Measurements from ENCODE around the gene GNB4. TPM values are rescaled to one million over a fixed set of nuclear protein-coding genes. Genes with fewer than 3 reads are reported as not detected.
A peak's percentile ranks its signal among the peaks of the same experiment; 100 is the strongest.

The GNB4 gene
- total RNA-seq, 4 donors from 2014 or later, result 10.4 to 30.3 (median 19.7) TPM

DNA sequence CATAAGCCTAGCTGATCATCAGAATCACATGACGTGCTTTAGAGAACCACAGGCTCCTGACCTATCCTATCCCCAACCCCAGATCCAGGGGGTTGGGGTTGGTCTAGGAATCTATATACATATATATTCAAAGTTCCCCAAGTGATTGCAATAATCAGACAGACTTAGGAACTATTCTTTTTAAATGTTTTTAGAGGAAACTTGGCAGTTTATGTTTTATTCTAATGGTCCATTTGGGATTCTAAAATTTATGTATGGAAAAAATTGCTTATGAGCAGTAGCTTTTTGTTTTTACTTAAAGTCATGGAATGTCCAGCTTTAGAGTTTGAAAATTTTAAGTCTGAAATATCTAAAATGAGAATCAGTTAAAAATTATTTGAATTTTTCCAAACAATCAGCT is 81.6 kb downstream of the GNB4 start:
- DNase-seq, result no peak
- H3K36me3 ChIP-seq, result peaks cover 3 to 93% (median 8%) of the 10 kb centered on the region in 3 donors
- H3K27me3 ChIP-seq, result no peaks in the 10 kb centered on the region
- H3K4me3 ChIP-seq, result no peak overlapping the region
- 95 to 100% methylated on average over 1 of the region's 1 CpG for WGBS, 2 donors
- no peaks in the 10 kb centered on the region for H3K4me1 ChIP-seq
- intact Hi-C loops (cut with DNase I), result no loop called here
- no peak overlapping the region for H3K27ac ChIP-seq
- TF ChIP-seq, protein P1, sequence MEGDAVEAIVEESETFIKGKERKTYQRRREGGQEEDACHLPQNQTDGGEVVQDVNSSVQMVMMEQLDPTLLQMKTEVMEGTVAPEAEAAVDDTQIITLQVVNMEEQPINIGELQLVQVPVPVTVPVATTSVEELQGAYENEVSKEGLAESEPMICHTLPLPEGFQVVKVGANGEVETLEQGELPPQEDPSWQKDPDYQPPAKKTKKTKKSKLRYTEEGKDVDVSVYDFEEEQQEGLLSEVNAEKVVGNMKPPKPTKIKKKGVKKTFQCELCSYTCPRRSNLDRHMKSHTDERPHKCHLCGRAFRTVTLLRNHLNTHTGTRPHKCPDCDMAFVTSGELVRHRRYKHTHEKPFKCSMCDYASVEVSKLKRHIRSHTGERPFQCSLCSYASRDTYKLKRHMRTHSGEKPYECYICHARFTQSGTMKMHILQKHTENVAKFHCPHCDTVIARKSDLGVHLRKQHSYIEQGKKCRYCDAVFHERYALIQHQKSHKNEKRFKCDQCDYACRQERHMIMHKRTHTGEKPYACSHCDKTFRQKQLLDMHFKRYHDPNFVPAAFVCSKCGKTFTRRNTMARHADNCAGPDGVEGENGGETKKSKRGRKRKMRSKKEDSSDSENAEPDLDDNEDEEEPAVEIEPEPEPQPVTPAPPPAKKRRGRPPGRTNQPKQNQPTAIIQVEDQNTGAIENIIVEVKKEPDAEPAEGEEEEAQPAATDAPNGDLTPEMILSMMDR (IDR thresholded peaks at IDR 0.05), result no peak
- TF ChIP-seq POLR2A (IDR thresholded peaks at IDR 0.05), result no peak
- no peaks in the 10 kb centered on the region for H3K9me3 ChIP-seq

DNA sequence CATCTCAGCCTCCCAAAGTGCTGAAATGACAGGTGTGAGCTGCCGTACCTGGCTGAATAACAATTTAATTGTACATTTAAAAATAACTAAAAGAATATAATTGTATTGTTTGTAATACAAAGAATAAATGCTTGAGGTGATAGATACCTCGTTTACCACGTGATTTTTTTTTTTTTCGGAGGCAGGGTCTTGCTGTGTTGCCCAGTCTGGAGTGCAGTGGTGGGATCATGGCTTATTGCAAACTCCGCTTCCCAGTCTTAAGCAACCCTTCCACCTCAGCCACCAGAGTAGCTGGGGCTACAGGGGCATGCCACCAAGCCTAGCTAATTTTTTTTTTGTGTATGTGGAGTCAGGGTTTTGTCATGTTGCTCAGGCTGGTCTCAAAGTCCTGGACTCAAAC is 87.9 kb downstream of the GNB4 start:
- Histone ChIP-seq H3K4me1 (no peaks in the 10 kb centered on the region), H3K27me3 (no peaks in the 10 kb centered on the region), H3K4me3 (no peak overlapping the region), H3K9me3 (no peaks in the 10 kb centered on the region), H3K36me3 (peaks cover 8 to 100% (median 19%) of the 10 kb centered on the region in 3 donors), H3K27ac (no peak overlapping the region)
- TF ChIP-seq, protein P1 (IDR thresholded peaks at IDR 0.05), result no peak
- no peak for TF ChIP-seq POLR2A (IDR thresholded peaks at IDR 0.05)
- intact Hi-C loops (cut with DNase I), result no loop called here
- DNase-seq, result no peak
- 88 to 100% methylated on average over 4 to 5 of the region's 5 CpGs for WGBS, 2 donors

DNA sequence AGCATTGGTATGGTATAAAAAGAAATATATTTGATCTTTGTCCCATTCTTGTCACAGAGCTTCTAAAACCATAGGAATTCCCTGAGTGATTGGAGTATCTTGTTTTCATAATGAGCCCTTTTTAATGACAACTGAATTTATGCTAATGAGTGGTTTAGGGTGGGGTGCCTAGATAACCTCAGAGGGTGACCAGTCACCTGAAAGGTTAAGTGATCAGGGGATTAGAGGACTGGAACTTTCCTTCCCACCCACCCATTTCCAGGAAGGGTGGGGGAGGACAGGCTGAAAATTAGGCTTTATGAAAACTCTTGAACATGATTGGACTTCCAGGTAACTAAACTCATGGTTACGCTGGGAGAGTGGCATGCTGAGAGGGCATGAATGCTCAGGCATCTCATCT is 95.3 kb downstream of the GNB4 start:
- WGBS, 2 donors, result 100% methylated on average over 1 of the region's 1 CpG
- Histone ChIP-seq H3K4me3 (no peak overlapping the region), H3K27ac (no peak overlapping the region), H3K27me3 (no peaks in the 10 kb centered on the region), H3K4me1 (no peaks in the 10 kb centered on the region), H3K36me3 (peaks cover 0 to 100% (median 17%) of the 10 kb centered on the region in 3 donors), H3K9me3 (no peaks in the 10 kb centered on the region)
- no peak for DNase-seq
- intact Hi-C loops (cut with DNase I), result no loop called here
- TF ChIP-seq POLR2A (IDR thresholded peaks at IDR 0.05), result no peak
- TF ChIP-seq, protein P1 (IDR thresholded peaks at IDR 0.05), result no peak

DNA sequence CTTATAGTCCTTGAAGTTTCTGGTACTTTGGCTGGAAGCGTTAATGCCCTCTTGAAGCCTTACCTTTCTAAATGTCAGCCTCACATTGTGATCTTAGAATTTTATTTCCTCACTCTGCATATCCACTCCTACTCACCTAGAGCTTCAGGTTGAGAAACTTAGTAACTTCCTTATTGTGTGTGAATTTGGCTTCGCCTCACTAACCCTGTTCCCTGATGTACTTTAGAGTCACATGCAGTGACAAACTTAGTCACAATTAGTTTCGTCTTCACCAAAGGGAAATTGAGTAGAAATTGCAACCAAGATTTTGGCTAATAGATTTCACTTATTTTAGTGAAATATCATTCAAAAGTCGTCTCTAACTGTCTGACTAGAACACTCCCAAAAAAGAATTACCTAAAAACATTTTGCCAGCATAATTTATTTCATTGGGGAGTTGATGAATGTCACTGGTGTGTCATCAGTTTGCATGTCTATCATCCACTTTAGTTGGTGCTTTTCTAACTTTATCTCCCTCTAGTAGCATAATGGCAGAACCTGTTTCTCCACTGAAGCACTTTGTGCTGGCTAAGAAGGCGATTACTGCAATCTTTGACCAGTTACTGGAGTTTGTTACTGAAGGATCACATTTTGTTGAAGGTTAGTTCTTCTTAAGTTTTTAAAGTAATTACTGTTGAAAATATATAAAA is 102.8 kb downstream of the GNB4 start:
- H3K9me3 ChIP-seq, result no peaks in the 10 kb centered on the region
- H3K4me3 ChIP-seq, result peak overlapping the region; percentile 85 to 94 (median 94)
- H3K36me3 ChIP-seq, result peaks cover 0 to 42% (median 10%) of the 10 kb centered on the region in 3 donors
- TF ChIP-seq, protein P1 (IDR thresholded peaks at IDR 0.05), result no peak
- TF ChIP-seq POLR2A (IDR thresholded peaks at IDR 0.05), result no peak
- H3K4me1 ChIP-seq, result peaks cover 6 to 34% (median 12%) of the 10 kb centered on the region in 3 donors
- intact Hi-C loops (cut with DNase I), result loop anchor here (10.0 kb wide), 1 partner anchor 216 kb away; the partner anchor contains the start of gene ACTL6A
- no peak for DNase-seq
- H3K27ac ChIP-seq, result peak overlapping the region; percentile 92 to 93 (median 92)
- no peaks in the 10 kb centered on the region for H3K27me3 ChIP-seq
- 21 to 30% methylated on average over 5 of the region's 5 CpGs for WGBS, 2 donors

- Histone ChIP-seq H3K36me3 (peaks cover 0 to 33% (median 5%) of the 10 kb centered on the region in 3 donors), H3K4me3 (peak within 1 kb of the TSS; percentile 85 to 94 (median 94)), H3K27ac (peak within 1 kb of the TSS; percentile 92 to 93 (median 92)), H3K9me3 (no peaks in the 10 kb centered on the region), H3K4me1 (peaks cover 6 to 34% (median 12%) of the 10 kb centered on the region in 3 donors), H3K27me3 (no peaks in the 10 kb centered on the region)
- DNase-seq, result peak; percentile 69
- intact Hi-C loops (cut with DNase I), result loop anchor here (10.0 kb wide), 1 partner anchor 217 kb away; the partner anchor contains the start of gene ACTL6A
- 0% methylated on average over 3 to 31 of the region's 63 CpGs for WGBS, 2 donors
- TF ChIP-seq, protein P1 (IDR thresholded peaks at IDR 0.05), result peak in 1 of 6 experiments; percentile 2
- TF ChIP-seq POLR2A (IDR thresholded peaks at IDR 0.05), result peak in 2 of 4 donors; percentile 49 to 76
Measured at GRCh38 chr3:179347345-179348194, 103.7 kb downstream of the GNB4 start, which contains the start of gene MFN1. Gene MFN1, plus strand, starts transcription at chr3:179347709. Its CDS starts 1,143 bp downstream, at chr3:179348852.

Measured in esophagus squamous epithelium (tissue), 5 donors.